GM18502 (cell line): ENCODE results near the gene NR4A3.

Experiments
- ATAC-seq: cut with Tn5 transposase; IDR thresholded peaks from one replicate; pipeline ENCODE4 v1.9.1; 2021; ENCODE audit warnings: mild to moderate bottlenecking; ENCODE audit not compliant: unreplicated experiment, poor library complexity

The NR4A3 gene

GRCh38 chr9:99867536-99867935, 45.9 kb downstream of the NR4A3 start:
- ATAC-seq: peak; percentile 32

GRCh38 chr9:99867968-99868367, 46.3 kb downstream of the NR4A3 start:
- peak; percentile 68 for ATAC-seq

DNA sequence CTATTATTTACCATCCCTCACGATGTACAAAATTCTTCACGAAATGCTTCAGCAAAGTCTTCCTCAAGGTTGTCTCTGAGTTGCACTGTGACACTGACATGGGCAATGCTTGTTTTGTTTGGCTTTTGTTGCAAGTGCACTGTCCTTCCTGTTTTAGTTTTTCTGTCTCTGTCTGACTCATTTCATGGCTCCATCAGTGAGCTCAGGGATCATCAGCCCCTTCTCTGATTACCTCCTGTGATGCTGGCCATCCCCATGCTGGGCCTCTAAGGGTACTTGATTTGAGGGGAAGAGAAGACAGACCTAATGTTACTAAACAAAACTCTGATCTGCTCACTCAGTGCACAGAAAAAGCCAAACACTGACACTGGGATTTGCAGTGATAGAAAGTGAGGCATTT, 47.2 kb downstream of the NR4A3 start:
- ATAC-seq: peak; percentile 88

- ATAC-seq: no peak
Measured at GRCh38 chr9:99870126-99870525, 48.4 kb downstream of the NR4A3 start.

- no peak for ATAC-seq
Measured at GRCh38 chr9:99873531-99873930, 51.8 kb downstream of the NR4A3 start.

DNA sequence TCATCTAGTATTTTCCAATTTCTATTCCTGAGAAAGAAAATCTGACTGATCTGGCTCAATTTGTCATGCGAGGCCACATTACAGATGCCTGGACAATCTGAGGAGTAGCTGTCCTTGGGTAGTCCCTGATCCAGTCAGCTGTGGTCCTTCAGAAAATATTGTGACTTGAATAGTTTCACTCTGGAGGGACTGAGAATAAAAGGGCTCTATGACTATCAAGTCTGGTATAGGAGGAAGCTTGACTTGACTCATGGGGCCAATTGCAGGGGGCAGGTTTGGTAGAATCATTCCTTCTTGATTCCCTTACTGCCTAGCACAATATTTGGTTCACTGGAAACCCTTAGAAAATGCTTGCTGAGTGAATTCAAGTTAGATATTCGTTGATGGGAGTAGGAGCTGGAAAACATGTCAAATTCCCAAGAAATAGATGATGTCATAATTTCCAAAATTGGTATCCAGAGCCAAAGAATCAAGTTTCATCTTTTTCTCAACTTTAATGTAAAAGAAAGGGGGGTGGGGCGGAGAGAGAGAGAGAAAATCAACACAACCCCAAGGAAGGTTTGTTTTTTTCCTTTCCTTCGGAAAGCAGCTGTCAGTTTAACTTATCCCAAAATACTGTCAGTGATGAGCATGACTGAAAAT, 52.4 kb downstream of the NR4A3 start:
- ATAC-seq: no peak

DNA sequence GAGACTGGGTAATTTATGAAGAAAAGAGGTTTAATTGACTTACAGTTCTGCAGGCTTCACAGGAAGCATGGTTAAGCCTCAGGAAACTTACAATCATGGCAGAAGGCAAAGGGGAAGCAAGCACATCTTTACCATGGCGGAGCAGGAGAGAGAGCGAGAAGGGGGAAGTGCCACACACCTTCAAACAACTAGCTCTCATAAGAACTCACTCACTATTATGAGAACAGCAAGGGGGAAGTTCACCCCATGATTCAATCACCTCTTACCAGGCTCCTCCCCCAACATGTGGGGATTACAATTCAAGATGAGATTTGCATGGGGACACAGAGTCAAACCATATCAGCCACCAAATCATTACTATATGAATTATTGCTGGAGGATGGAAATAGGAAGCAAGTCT, 54.5 kb downstream of the NR4A3 start:
- no peak for ATAC-seq

DNA sequence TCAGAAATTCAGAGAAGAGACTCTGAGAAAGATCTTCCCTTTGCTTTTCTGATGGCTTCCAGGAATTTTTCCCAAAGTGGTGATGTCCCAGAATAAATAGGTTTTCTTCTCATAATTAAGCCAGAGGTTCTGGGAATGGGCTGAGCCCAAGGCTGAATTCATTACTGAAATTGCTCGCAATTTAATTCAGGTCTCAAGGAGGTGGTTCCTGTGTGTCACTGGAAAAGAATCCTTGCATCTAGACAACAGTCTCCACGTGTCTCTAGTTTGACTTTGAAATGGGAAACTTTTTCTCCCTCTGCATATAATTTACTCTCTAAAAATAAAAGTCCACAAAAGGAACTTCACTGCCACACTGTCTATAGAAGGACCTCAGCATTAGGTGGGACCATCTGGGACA, 57.0 kb downstream of the NR4A3 start:
- ATAC-seq: no peak

- ATAC-seq: no peak
Measured at GRCh38 chr9:99881769-99882168, 60.1 kb downstream of the NR4A3 start.

DNA sequence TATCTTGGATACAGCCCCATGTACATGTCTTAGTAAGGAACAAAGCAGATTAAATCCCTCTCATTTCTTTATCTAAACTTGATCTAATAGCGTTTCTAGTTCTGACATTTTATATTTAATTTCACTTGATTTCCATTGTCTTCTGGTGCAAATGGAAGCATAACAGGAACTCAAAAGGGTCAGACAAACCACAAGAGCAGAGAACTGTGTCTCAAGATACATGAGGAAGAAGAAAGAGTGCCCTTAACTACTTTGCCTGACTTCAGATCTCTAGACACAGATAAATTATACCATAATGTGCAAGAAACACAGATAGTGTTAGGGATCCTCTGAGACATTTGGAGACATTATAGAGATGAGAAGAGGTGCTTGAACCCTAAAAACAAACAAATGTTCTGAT, 64.1 kb downstream of the NR4A3 start:
- no peak for ATAC-seq

DNA sequence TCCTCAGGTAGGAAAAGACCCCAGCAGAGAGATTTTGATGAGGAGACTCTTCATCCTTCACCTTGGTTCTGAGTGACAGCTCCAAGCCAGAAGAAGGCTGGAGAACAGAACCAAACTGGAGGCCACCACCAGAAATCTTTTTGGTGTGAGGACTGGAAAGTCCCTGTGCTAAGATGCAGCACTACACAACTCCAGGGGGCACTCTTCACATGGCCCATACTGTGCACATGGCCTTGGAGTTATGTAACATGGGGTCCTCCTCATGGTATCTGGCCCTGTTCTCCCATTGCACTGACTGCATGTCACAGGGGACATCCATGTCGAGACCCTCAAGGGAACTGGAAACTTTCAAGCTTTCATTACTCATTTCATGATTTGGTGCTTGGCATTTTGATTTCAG, 67.4 kb downstream of the NR4A3 start:
- ATAC-seq: no peak

- ATAC-seq: no peak
Measured at GRCh38 chr9:99894826-99895225, 73.1 kb downstream of the NR4A3 start.

DNA sequence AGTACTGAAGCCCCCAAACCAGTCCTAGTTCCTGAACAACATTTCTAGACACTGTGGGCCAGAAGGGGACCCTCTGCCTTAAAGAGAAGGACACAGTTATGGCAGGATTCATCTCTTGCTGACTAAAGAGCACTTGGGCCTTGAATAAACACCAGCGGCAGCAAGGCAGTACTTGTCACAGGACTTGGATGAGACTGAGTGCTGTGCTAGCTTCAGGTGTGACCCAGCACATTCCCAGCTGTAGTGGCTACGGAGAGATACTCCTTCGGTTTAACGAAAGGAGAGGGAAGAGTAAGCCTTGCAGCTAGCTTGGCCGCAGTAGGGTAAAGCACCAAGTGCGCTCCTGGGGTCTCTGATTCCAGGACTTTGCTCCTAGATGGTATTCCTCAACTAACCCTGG, 73.8 kb downstream of the NR4A3 start:
- no peak for ATAC-seq

DNA sequence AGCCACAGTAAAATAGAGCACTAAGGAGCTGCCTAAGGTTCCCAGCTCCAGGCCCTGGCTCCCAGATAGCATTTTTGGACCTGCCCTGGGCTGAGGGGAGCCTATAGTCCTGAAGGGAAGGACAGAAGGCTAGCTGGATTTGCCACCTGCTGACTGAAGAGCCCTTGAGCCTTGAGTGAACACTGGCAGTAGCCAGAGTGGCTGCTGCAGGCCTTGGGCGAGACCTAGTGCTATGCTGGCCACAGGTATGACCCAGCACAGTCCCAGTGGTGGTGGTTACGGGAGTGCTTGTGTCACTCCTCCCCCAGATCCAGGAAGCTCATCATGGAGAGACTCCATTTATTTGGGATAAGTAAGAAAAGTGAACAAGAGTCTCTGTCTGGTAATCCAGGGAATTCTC, 74.4 kb downstream of the NR4A3 start:
- ATAC-seq: no peak

- no peak for ATAC-seq
Measured at GRCh38 chr9:99903393-99903792, 81.7 kb downstream of the NR4A3 start.

DNA sequence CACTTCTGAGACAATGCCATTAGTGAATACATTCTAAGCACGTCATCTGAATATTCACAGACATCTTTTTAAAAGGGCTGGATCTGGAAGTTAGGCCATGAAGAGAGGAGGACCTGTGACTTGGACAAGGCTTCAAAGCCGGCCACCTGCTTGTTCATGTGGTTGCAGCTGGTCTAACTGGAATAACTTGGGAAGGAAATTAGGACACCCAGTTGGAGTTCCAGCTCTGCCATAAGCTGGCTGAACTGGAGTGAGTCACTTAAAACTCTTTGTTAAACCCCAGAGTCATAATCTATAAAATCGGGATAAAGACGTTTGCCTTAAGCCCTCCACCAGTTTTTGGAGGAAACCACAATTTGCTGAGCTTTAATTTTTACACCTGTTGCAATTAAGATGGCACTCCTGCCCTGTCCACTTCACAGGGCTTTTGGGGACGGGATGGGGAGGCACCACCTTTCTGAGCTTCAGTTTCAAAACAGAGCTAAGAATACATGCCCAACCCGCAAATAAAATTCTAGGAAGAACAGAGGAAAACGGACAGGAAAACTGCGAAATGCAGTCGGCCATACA, 84.2 kb downstream of the NR4A3 start:
- peak; percentile 5 for ATAC-seq

- ATAC-seq: peak; percentile 86
Measured at GRCh38 chr9:99906403-99907207, 84.9 kb downstream of the NR4A3 start, which contains the start of gene STX17. STX17 (plus strand) TSS chr9:99906654; CDS start chr9:99915240, 8,586 bp downstream.

DNA sequence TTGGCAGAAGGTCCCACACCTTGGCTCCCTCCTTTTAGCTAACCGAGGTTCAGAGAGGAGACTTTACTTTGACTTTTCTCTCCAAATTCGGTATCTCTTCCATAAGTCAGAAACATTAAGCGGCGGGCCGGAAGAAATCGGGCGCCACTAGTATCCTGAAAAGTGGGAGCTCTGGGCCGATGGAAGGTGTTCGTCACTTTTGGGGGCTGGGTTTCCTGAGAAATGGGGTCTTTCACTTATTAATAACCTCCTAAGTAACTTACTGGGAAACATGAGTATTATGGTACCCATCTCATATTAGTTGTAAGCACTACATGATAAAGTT, 85.5 kb downstream of the NR4A3 start:
- ATAC-seq: no peak

GRCh38 chr9:99911600-99911999, 89.9 kb downstream of the NR4A3 start:
- no peak for ATAC-seq
